NCI-H2029 treated with DMSO at 0.1 percent for 48 hours (cell line): ENCODE results near the gene ATG7.
"Not testable (repeated sequence)": the region's sequence is repeated elsewhere in the genome, so short reads cannot be mapped to it uniquely, and the experiment has no call there.

Experiments used
- DNase-seq: peaks from one replicate; lab custom pipeline; 2025; lab: John Stamatoyannopoulos, UW

The ATG7 gene

GRCh38 chr3:11510356-11510755, 238.2 kb downstream of the ATG7 start:
- no peak for DNase-seq

DNA sequence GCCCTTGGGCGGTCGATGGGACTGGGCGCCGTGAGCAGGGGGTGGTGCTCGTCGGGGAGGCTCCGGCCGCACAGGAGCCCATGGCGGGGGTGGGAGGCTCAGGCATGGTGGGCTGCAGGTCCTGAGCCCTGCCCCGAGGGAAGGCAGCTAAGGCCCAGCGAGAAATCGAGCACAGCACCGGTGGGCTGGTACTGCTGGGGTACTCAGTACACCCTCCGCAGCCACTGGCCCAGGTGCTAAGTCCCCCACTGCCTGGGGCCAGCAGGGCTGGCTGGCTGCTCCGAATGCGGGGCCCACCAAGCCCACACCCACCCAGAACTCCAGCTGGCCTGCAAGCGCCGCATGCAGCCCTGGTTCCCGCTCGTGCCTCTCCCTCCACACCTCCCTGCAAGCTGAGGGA, 239.4 kb downstream of the ATG7 start:
- not testable (repeated sequence) for DNase-seq

DNA sequence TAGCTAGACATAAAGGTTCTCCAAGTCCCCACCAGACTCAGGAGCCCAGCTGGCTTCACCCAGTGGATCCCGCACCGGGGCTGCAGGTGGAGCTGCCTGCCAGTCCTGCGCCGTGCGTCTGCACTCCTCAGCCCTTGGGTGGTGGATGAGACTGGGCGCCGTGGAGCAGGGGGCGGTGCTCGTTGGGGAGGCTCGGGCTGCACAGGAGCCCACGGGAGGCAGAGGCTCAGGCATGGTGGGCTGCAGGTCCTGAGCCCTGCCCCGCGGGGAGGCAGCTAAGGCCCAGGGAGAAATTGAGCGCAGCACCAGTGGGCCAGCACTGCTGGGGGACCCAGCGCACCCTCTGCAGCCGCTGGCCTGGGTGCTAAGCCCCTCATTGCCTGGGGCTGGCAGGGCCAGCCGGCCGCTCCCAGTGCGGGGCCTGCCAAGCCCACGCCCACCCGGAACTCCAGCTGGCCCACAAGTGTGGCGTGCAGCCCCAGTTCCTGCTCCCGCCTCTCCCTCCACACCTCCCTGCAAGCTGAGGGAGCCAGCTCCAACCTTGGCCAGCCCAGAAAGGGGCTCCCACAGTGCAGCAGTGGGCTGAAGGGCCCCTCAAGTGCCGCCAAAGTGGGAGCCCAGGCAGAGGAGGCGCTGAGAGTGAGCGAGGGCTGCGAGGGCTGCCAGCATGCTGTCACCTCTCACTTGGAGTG, 241.1 kb downstream of the ATG7 start:
- DNase-seq: not testable (repeated sequence)

DNA sequence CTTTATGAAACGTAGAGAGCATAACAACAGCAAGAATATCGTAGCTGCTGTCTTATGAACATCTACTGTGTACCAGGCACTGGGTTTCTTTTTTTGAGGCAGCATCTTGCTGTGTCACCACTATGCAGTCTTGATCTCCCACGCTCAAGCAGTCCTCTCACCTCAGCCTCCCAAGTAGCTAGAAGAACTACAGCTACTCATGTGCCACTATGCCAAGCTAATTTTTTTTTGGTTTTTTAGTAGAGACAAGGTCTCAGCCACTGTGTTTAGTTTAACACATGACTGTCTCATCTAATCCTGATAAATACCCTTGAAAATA, 241.6 kb downstream of the ATG7 start:
- no peak for DNase-seq

GRCh38 chr3:11514191-11514821, 242.1 kb downstream of the ATG7 start:
- peak; percentile 64 for DNase-seq

GRCh38 chr3:11517601-11518000, 245.4 kb downstream of the ATG7 start:
- DNase-seq: no peak

- no peak for DNase-seq
These were observed 249.0 kb downstream of the ATG7 start for GRCh38 chr3:11521167-11521566.

GRCh38 chr3:11522398-11522715, 250.2 kb downstream of the ATG7 start:
- no peak for DNase-seq

DNA sequence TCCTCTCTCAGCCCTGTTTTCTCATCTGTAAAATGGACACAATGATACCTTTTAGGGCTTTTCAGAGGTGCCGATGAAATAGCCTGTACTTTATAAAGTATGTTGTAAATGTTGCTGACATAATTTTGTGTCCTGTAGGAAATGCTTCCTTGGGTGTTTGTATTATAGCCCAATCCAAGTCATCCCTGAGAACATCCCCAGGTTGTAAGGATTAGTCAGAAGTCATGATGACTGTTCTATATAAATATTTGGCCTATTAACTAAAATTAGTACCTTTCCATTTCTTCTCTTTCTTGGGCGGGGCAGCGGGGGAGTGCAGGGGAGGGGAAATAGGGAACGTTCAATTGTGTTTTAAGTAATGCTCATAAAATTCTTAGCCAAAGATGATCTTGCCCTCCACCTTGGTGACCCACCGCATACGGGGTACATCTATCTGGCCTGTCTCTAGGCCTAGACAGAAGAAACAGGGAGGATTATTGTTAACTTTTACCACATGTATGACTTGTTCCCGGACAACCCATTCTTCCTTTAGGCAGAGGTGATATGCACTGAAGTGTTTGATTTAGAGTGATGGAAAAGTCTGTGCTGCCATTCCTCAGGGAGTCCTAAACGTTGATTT, 250.9 kb downstream of the ATG7 start:
- no peak for DNase-seq

DNA sequence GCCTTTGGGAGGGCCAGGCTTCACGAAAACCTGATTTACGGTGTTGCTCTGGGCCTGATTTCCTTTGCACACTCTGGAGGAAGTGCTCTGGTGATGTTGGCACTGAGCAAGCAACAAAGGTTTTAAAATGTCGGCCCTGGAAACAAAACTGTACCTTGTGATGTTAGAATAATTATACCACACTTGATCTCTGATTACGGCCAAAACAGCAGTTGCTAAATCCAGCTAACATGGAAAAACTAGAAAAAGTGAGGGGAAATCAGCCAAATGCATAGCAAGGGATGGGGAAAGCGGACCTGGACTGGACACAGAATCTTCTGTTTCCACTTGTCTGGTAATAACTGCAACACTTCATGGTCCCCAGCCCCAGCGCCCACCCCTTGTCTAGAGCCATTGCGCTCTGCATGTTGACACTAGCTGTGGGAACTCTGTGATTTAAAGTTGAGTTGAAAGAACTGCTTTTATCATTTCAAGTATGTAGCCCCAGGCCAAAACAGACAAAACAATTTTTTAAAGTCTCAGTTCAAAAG, 251.4 kb downstream of the ATG7 start:
- no peak for DNase-seq

DNA sequence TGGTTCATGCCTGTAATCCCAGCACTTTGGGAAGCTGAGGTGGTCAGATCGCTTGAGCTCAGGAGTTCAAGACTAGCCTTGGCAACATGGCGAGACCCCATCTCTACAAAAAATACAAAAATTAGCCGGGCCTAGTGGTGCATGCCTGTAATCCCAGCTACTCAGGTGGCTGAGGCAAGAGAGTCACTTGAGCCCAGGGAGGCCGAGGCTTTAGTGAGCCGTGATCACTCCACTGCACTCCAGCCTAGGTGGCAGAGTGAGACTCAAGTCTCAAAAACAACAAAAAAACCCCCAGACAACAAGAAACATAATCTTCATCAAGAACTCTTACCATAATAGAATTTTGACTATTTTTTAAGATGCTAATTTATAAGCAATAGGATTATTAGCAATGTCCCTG, 253.9 kb downstream of the ATG7 start:
- DNase-seq: not testable (repeated sequence)

DNA sequence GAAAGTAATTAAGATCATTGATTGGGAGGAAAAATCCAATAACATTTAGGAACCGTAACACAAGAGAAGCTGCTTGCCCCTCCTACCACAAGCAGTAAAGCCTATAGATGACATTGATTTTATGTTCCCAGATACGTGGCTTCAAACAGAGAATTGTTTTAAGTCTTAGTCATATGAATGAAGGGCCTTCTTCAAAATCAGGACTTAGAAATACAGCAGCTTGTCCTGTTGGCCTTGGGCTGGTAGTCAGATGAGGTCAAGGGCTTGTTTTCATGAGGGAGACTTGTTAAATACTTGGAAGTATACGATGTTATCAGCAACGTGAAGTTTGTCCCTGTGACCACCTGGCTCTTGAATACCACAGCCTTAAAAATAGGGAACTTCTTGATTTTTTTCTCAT, 257.1 kb downstream of the ATG7 start:
- DNase-seq: no peak

DNA sequence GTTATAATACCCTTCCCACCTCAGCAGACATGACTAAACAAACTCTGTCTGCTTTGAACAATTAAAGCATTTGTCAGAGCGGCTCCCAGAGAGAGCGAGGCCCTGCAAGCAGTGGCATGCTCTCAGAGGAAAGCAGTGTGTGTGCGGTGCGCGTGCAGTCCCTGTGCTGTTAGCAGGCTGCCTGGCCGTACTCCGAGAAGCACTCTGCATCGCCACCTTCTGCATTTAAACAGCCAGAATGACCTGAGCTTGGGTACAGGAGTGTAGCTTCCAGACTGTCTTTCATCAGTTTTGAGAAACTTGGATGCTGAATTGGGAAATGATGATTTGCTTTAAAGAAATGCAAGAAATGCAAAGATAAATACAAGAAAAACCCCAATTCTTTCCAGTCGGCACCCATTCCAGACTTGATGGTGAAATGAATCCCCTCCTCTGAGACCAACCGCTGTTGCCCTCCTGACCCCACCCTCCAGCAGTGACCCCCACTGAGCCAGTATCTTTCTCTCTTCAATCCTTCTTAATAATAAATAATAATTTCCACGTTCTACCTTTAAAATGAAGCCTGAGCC, 258.0 kb downstream of the ATG7 start:
- no peak for DNase-seq

GRCh38 chr3:11532931-11533391, 260.8 kb downstream of the ATG7 start:
- no peak for DNase-seq

- DNase-seq: no peak
These were observed 262.0 kb downstream of the ATG7 start for GRCh38 chr3:11534011-11534792.

DNA sequence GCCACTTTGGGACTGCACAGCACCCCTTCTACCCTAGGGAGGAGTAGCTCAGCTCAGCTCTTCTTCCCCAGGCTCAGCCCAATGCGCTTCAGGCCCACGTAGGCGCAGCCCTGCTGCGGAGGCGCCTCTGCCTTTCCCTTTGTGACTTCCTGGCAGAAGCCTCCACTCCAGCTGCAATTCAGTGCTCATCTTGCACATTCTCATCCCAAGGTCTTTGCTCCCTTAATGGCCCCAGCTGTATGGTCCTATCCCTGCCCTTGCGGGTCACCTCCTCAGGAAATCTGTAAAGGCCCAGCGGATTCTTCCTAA, 262.6 kb downstream of the ATG7 start:
- DNase-seq: no peak

DNA sequence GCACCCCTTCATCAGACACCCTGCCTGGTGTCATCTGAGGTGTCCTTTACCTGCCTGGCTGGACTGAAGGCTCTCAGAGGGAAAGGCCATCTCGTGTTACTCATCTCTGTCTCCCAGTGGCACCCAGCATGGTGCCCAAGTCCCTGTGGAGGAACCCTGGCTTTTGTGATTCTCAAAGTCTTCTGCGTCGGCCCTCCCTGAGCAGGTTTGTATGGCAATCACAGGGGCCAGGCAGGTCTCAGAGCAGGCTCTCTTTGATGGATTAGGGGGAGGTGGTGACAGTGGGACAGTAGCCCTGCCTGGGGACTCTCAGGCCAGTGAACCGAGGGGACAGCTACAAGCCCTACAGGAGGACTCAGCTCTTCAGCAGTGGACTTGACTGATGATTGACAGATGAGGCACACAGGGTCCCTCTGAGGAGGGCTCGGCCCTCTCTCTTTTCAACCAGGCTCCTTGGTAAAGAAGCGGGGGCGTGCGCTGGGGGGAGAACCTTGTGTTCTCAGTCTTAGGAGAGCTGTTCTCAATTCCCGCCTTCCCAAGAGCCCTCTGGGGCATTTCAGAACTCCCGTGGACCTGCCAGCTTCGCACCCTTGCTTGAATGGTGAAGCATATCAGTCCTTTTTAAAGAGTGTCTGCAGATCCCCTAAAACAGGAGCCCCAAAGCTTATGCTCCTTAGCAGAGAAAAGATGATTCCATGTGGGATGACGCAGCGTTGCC, 263.2 kb downstream of the ATG7 start:
- DNase-seq: no peak

DNA sequence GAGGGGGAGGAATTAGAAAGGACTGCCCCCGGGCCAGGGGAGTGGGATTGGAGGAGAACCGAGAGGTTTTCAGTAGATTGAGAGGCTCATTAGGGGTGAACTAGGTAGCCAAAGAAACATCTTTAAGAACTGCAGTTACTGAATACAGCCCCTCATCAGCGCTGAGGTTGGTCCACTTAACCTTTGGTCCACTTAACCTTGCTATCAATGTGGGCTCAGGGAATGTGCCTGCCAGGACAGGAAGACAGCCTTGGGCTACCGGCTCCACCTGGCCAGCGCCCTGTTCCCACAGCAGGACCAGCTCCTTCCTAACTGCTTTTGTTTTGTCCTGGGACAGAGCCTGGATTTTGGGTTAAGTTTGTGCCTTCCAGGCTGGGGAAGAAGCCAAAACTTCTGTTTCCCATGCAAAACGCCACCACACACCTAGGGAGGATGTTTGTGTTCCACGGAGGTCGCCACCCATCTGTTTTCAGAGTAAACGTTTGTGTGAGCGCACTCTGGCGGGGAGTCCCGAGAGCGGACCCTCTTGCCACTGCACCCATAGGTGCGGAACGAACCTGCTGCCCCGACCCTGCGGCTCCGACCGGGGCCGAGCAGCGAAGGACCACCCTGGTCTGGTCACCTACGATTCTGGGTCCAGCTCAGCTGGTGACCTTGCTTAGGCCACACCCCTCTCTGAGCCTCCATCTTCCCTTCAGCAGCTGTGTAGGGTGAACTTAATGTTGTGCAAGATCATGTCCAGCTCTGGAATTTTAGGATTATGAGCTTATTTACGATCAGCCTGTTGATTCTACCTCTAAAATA, 264.1 kb downstream of the ATG7 start:
- no peak for DNase-seq

DNA sequence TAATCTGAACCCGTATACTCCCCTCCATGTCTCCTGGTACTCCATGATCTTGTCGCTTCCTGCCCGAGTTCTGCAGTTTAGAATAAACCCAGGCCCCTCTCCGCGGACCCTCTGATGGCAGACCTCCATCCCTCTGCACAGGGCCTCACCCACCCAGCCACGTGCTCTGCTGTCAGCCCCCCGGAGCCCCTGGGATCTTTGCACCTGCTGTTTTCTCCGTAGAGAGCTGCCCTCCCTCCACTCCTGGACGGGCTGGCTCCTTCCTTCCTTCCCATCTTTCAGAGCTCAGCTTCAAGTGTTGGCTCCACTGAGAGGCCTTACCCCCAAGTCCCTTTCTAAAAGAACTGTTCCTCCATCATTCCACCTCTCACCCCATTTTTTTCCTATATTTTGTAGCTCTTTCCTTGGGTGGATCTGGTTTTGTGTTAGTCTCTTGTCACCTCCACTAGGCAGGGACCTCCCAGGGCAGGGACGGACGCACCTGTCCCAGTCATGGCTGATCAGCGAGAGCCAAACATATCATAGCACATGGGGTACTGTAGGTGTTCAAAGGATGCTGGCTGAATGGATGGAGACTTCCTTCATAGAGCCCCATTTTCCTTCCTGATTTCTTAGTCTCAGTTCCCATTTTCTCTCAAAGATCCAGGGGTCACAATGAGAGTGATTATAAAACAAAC, 264.9 kb downstream of the ATG7 start:
- DNase-seq: no peak

DNA sequence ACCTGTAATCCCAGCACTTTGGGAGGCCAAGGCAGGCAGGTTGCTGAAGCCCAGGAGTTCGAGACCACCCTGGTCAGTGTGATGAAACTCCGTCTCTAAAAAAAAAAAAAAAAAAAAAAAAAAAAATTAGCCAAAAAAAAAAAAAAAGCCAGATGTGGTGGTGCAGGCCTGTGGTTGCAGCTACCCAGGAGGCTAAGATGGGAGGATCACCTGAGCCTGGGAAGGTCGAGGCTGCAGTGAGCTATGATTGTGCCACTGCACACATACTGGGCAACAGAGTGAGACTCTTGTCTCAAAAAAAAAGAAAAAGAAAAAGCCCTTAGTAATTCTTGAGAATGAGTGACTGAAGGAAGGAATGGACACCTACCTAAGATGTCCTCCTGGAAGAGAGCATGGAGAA, 266.4 kb downstream of the ATG7 start:
- no peak for DNase-seq
